ENCODE measurements around the gene SMPD3.

DNA sequence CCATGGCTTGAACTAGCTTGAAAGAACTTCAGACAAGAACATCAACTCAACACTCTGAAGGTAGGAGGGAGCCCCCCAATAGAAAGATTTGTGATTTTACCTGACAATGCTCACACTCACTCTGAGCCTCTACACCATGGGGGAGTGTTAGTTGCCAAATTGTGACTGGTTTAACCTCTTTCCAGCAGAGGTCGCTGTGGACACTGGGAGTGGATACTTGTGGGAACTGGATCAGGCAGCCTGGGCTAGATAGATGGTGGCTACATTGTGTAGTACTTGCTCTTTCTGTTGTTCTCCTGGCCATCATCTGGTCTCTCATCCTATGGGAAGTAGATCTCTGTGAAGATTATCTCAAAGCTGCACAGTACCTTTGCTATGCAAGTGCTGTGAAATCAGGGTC, 2.9 kb downstream of the SMPD3 start:
- TF ChIP-seq, protein P1, sequence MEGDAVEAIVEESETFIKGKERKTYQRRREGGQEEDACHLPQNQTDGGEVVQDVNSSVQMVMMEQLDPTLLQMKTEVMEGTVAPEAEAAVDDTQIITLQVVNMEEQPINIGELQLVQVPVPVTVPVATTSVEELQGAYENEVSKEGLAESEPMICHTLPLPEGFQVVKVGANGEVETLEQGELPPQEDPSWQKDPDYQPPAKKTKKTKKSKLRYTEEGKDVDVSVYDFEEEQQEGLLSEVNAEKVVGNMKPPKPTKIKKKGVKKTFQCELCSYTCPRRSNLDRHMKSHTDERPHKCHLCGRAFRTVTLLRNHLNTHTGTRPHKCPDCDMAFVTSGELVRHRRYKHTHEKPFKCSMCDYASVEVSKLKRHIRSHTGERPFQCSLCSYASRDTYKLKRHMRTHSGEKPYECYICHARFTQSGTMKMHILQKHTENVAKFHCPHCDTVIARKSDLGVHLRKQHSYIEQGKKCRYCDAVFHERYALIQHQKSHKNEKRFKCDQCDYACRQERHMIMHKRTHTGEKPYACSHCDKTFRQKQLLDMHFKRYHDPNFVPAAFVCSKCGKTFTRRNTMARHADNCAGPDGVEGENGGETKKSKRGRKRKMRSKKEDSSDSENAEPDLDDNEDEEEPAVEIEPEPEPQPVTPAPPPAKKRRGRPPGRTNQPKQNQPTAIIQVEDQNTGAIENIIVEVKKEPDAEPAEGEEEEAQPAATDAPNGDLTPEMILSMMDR (IDR thresholded peaks at IDR 0.05), result peak; percentile 75
- TF ChIP-seq, protein P2, sequence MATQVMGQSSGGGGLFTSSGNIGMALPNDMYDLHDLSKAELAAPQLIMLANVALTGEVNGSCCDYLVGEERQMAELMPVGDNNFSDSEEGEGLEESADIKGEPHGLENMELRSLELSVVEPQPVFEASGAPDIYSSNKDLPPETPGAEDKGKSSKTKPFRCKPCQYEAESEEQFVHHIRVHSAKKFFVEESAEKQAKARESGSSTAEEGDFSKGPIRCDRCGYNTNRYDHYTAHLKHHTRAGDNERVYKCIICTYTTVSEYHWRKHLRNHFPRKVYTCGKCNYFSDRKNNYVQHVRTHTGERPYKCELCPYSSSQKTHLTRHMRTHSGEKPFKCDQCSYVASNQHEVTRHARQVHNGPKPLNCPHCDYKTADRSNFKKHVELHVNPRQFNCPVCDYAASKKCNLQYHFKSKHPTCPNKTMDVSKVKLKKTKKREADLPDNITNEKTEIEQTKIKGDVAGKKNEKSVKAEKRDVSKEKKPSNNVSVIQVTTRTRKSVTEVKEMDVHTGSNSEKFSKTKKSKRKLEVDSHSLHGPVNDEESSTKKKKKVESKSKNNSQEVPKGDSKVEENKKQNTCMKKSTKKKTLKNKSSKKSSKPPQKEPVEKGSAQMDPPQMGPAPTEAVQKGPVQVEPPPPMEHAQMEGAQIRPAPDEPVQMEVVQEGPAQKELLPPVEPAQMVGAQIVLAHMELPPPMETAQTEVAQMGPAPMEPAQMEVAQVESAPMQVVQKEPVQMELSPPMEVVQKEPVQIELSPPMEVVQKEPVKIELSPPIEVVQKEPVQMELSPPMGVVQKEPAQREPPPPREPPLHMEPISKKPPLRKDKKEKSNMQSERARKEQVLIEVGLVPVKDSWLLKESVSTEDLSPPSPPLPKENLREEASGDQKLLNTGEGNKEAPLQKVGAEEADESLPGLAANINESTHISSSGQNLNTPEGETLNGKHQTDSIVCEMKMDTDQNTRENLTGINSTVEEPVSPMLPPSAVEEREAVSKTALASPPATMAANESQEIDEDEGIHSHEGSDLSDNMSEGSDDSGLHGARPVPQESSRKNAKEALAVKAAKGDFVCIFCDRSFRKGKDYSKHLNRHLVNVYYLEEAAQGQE (IDR thresholded peaks at IDR 0.05; ENCODE audit: insufficient read depth in 1 of 2, low read depth in 2 of 2, low read length in 1 of 2), result peak; percentile 20 to 59; a peak in 2 of 4 replicates
- no peak for TF ChIP-seq POLR2AphosphoS5 (IDR thresholded peaks at IDR 0.05; ENCODE audit: low read depth, low read length)
- no peak for TF ChIP-seq SIN3A (IDR thresholded peaks at IDR 0.05; ENCODE audit: borderline replicate concordance, insufficient read depth, low read depth, low read length)
- TF ChIP-seq TCF7L2 (IDR thresholded peaks at IDR 0.05; ENCODE audit: low read depth, low read length), result no peak
